ENCODE results near the gene MMS19. TPM values are rescaled to one million over a fixed set of nuclear protein-coding genes. Genes with fewer than 3 reads are reported as not detected.

MMS19 gene
- total RNA-seq, 6 donors from 2014 or later: 62.5 to 148 (median 77.0) TPM

GRCh38 chr10:97506199-97506991 lies 8.2 kb upstream of the MMS19 start:
- Histone ChIP-seq H3K36me3 (no peaks in the 10 kb centered on the region), H3K4me3 (no peak overlapping the region), H3K27ac (peak overlapping the region in 1 of 4 donors; percentile 22), H3K4me1 (peaks cover 5 to 18% (median 14%) of the 10 kb centered on the region in 4 donors), H3K27me3 (no peaks in the 10 kb centered on the region), H3K9me3 (no peaks in the 10 kb centered on the region)
- TF ChIP-seq, protein P1, sequence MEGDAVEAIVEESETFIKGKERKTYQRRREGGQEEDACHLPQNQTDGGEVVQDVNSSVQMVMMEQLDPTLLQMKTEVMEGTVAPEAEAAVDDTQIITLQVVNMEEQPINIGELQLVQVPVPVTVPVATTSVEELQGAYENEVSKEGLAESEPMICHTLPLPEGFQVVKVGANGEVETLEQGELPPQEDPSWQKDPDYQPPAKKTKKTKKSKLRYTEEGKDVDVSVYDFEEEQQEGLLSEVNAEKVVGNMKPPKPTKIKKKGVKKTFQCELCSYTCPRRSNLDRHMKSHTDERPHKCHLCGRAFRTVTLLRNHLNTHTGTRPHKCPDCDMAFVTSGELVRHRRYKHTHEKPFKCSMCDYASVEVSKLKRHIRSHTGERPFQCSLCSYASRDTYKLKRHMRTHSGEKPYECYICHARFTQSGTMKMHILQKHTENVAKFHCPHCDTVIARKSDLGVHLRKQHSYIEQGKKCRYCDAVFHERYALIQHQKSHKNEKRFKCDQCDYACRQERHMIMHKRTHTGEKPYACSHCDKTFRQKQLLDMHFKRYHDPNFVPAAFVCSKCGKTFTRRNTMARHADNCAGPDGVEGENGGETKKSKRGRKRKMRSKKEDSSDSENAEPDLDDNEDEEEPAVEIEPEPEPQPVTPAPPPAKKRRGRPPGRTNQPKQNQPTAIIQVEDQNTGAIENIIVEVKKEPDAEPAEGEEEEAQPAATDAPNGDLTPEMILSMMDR (IDR thresholded peaks at IDR 0.05): no peak
- TF ChIP-seq POLR2AphosphoS5 (IDR thresholded peaks at IDR 0.05): no peak
- TF ChIP-seq EP300 (IDR thresholded peaks at IDR 0.05): no peak
- TF ChIP-seq POLR2A (IDR thresholded peaks at IDR 0.05): no peak
- 65 to 69% methylated on average over 3 of the region's 3 CpGs for WGBS, 2 donors
- DNase-seq (peak in 1 of 2 donors; percentile 48), ATAC-seq (ENCODE audit: low FRiP score in 2 of 2) (no peak)

- no peaks in the 10 kb centered on the region for H3K27me3 ChIP-seq
- WGBS, 2 donors: 63 to 68% methylated on average over 1 of the region's 1 CpG
- no peak overlapping the region for H3K4me3 ChIP-seq
- TF ChIP-seq EP300 (IDR thresholded peaks at IDR 0.05): no peak
- TF ChIP-seq, protein P1 (IDR thresholded peaks at IDR 0.05): no peak
- TF ChIP-seq POLR2A (IDR thresholded peaks at IDR 0.05): no peak
- TF ChIP-seq POLR2AphosphoS5 (IDR thresholded peaks at IDR 0.05): no peak
- H3K36me3 ChIP-seq: no peaks in the 10 kb centered on the region
- DNase-seq (no peak), ATAC-seq (ENCODE audit: low FRiP score in 2 of 2) (no peak)
- H3K27ac ChIP-seq: no peak overlapping the region
- peaks cover 12 to 27% (median 23%) of the 10 kb centered on the region in 4 donors for H3K4me1 ChIP-seq
- no peaks in the 10 kb centered on the region for H3K9me3 ChIP-seq
Measured at GRCh38 chr10:97505152-97505551, 6.9 kb upstream of the MMS19 start.

- Histone ChIP-seq H3K27ac (peak overlapping the region in 2 of 4 donors; percentile 19 to 43), H3K36me3 (no peaks in the 10 kb centered on the region), H3K9me3 (no peaks in the 10 kb centered on the region), H3K4me3 (no peak overlapping the region), H3K4me1 (peaks cover 13 to 33% (median 27%) of the 10 kb centered on the region in 4 donors), H3K27me3 (no peaks in the 10 kb centered on the region)
- 49 to 65% methylated on average over 2 to 3 of the region's 3 CpGs for WGBS, 2 donors
- TF ChIP-seq, protein P1 (IDR thresholded peaks at IDR 0.05): no peak
- TF ChIP-seq POLR2A (IDR thresholded peaks at IDR 0.05): peak in 1 of 4 donors; percentile 13
- DNase-seq: no peak
- ATAC-seq (ENCODE audit: low FRiP score in 2 of 2): no peak
Measured at GRCh38 chr10:97503406-97503805, 5.2 kb upstream of the MMS19 start.

DNA sequence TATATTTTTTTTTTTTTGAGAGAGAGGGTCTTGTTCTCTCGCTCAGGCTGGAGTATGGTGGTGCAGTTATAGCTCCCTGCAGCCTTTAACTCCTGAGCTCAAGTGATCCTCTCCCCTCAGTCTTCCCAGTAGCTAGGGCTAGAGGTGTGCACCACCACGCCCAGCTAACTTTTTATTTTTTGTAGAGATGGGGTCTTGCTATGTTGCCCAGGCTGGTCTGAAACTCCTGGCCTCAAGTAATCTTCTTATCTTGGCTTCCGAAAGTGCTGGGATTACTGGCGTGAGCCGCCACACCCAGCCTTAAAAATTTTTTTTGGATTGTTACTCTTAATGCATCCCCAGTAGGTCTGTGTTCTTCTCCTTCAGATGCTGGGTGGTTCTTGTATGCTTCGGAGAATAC lies 4.7 kb upstream of the MMS19 start:
- H3K4me1 ChIP-seq: peaks cover 13 to 33% (median 27%) of the 10 kb centered on the region in 4 donors
- TF ChIP-seq EP300 (IDR thresholded peaks at IDR 0.05) (no peak), POLR2AphosphoS5 (IDR thresholded peaks at IDR 0.05) (no peak), POLR2A (IDR thresholded peaks at IDR 0.05) (no peak)
- TF ChIP-seq, protein P1 (IDR thresholded peaks at IDR 0.05): no peak
- no peaks in the 10 kb centered on the region for H3K9me3 ChIP-seq
- H3K4me3 ChIP-seq: no peak overlapping the region
- H3K27me3 ChIP-seq: no peaks in the 10 kb centered on the region
- no peaks in the 10 kb centered on the region for H3K36me3 ChIP-seq
- no peak for DNase-seq
- peak overlapping the region in 2 of 4 donors; percentile 19 to 43 for H3K27ac ChIP-seq
- WGBS, 2 donors: 86 to 88% methylated on average over 6 of the region's 6 CpGs
- ATAC-seq (ENCODE audit: low FRiP score in 2 of 2): no peak

- H3K27ac ChIP-seq: peak overlapping the region; percentile 91 to 97 (median 93)
- DNase-seq (no peak), ATAC-seq (ENCODE audit: low FRiP score in 2 of 2) (no peak)
- TF ChIP-seq POLR2AphosphoS5 (IDR thresholded peaks at IDR 0.05) (no peak), EP300 (IDR thresholded peaks at IDR 0.05) (no peak), POLR2A (IDR thresholded peaks at IDR 0.05) (no peak)
- TF ChIP-seq, protein P1 (IDR thresholded peaks at IDR 0.05): no peak
- H3K4me3 ChIP-seq: peak overlapping the region in 3 of 4 donors; percentile 82 to 94 (median 86)
- peaks cover 26 to 48% (median 41%) of the 10 kb centered on the region in 4 donors for H3K4me1 ChIP-seq
- 19 to 46% methylated on average over 2 of the region's 2 CpGs for WGBS, 2 donors
- no peaks in the 10 kb centered on the region for H3K36me3 ChIP-seq
- H3K9me3 ChIP-seq: no peaks in the 10 kb centered on the region
- no peaks in the 10 kb centered on the region for H3K27me3 ChIP-seq
Measured at GRCh38 chr10:97500297-97500575, 2.0 kb upstream of the MMS19 start.

Measured in upper lobe of left lung (tissue), 6 donors.